ENCODE measurements around the gene SLC50A1.

GRCh38 chr1:155113450-155113980, 22.1 kb upstream of the SLC50A1 start:
- no peak for TF ChIP-seq CTCF (IDR thresholded peaks at IDR 0.05)
- TF ChIP-seq POLR2A (IDR thresholded peaks at IDR 0.05), result no peak
